Uterus (tissue), 2 donors: Measurements from ENCODE around the gene CDX2.

Experiments
- POLR2A ChIP-seq, 2 donors: fragments of 450-650 bp; IDR thresholded peaks; one replicate each; pipeline ENCODE4 v1.6.1; 2016; ENCODE audit warnings: antibody characterized with exemption in 2 of 2, mild to moderate bottlenecking in 1 of 2, moderate library complexity in 1 of 2
- TF ChIP-seq, protein P1 (sequence below), 4 experiments: fragments of 200-600 bp in 2 of 4; fragments of 450-650 bp in 2 of 4; sonication (generic) in 2 of 4; IDR thresholded peaks; one replicate each; pipeline ENCODE4 v1.5.1; 2016 to 2019; ENCODE audit warnings: antibody characterized with exemption in 4 of 4, mild to moderate bottlenecking in 2 of 4, moderate library complexity in 1 of 4

DNA sequence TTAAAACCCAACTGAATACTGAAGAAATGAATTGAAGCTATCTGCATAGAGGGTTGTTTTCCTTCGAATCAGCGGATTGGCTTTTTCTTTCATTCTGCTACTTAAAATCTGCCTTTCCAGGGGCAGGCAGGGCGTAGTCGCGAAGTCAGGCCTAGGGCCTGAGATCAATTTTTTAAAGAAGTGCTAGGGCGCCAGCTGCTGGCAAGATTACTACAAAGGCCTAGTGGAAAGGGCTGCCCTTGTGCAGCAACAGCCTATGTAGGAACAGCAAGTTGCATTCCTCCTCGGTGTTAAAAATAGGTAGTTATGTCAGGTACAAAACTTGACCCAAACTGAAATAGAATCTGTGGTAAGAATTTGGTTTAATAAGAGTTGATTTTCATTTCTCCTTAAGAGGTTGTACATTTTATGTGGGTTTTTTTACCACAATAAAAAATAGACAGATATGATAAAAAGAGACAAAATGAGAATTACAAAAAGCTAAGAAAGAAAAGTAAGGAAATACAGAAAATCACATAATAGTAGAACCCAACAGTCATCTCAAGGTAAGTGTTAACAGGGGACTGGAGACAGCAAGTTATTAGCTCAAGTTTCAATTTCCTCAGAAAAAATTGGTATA lies 28.9 kb upstream of the CDX2 start:
- TF ChIP-seq, protein P1, sequence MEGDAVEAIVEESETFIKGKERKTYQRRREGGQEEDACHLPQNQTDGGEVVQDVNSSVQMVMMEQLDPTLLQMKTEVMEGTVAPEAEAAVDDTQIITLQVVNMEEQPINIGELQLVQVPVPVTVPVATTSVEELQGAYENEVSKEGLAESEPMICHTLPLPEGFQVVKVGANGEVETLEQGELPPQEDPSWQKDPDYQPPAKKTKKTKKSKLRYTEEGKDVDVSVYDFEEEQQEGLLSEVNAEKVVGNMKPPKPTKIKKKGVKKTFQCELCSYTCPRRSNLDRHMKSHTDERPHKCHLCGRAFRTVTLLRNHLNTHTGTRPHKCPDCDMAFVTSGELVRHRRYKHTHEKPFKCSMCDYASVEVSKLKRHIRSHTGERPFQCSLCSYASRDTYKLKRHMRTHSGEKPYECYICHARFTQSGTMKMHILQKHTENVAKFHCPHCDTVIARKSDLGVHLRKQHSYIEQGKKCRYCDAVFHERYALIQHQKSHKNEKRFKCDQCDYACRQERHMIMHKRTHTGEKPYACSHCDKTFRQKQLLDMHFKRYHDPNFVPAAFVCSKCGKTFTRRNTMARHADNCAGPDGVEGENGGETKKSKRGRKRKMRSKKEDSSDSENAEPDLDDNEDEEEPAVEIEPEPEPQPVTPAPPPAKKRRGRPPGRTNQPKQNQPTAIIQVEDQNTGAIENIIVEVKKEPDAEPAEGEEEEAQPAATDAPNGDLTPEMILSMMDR (IDR thresholded peaks at IDR 0.05): no peak
- TF ChIP-seq POLR2A (IDR thresholded peaks at IDR 0.05): no peak
